NCI-H748 treated with DMSO at 0.1 percent for 48 hours (cell line): ENCODE data around the gene EIF3K.
"Not testable (repeated sequence)": the region's sequence is repeated elsewhere in the genome, so short reads cannot be mapped to it uniquely, and the experiment has no call there.

Experiments
- DNase-seq: peaks from one replicate; lab custom pipeline; 2025; lab: John Stamatoyannopoulos, UW

Gene EIF3K

GRCh38 chr19:38617764-38618589 lies 1.0 kb upstream of the EIF3K start, which contains the start of gene MAP4K1:
Gene MAP4K1 (minus strand): TSS chr19:38617953. CDS start chr19:38617895, 58 bp downstream.
- DNase-seq: peak; percentile 28

DNA sequence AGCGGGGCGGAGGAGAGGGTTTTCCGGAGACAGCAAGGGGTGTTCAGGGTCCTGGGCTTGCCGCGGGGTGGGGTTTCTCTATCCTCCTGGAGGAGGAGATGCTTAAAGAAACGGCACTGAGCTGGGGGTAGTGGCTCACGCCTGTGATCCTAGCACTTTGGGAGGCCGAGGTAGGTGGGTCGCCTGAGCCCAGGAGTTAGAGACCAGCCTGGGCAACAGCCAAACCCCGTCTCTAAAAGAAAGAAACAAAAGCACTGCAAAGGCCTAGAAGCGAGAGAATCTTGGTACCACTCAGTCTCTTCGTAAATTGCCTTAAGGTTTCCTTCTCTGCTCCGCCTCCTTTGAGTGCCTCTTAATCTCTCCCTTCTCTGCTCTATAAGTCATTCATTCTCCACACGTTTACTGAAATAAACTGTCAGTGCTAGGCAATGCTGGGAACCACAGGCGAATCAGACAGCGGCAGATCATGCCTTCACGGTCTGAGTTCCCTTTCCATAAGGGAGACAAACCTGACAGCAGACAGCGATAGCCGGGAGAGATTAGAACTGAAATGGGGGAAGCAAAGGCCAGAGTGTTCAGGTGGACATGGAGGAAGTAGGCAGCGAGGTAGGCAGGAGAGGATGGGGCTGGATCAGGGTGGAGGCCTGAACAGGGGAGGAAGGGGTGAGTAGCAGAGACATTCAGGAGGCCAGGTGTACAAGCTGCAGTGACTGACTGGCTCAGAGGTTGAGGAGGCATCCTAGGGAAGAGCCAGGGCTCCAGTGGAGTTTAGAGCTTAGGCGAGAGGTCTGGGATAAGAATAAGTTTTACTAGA lies 580 bp downstream of the EIF3K start:
- no peak for DNase-seq

- DNase-seq: no peak
These were observed 5.8 kb downstream of the EIF3K start for GRCh38 chr19:38624822-38625221.

DNA sequence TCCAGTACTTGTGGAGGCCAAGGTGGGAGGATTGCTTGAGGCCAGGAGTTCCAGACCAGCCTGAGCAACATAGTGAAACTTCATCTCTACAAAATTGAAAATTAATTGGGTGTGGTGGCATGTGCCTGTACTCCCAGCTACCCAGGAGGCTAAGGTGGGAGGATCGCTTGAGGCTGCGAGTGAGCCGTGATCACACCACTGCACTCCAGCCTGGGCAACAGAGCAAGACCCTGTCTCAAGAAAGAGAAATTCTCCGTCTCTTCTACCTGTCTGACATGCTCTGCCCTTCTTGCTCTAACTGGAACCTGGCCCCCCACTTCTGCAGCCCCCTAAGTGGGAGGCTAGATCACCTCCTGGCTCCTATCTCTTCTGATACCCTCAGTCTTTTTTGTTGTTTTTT lies 7.4 kb downstream of the EIF3K start:
- no peak for DNase-seq

- DNase-seq: no peak
These were observed 10.6 kb downstream of the EIF3K start for GRCh38 chr19:38629568-38629967.

- not testable (repeated sequence) for DNase-seq
These were observed 12.3 kb downstream of the EIF3K start for GRCh38 chr19:38631301-38631700.

GRCh38 chr19:38631811-38632475 lies 13.0 kb downstream of the EIF3K start:
- not testable (repeated sequence) for DNase-seq

DNA sequence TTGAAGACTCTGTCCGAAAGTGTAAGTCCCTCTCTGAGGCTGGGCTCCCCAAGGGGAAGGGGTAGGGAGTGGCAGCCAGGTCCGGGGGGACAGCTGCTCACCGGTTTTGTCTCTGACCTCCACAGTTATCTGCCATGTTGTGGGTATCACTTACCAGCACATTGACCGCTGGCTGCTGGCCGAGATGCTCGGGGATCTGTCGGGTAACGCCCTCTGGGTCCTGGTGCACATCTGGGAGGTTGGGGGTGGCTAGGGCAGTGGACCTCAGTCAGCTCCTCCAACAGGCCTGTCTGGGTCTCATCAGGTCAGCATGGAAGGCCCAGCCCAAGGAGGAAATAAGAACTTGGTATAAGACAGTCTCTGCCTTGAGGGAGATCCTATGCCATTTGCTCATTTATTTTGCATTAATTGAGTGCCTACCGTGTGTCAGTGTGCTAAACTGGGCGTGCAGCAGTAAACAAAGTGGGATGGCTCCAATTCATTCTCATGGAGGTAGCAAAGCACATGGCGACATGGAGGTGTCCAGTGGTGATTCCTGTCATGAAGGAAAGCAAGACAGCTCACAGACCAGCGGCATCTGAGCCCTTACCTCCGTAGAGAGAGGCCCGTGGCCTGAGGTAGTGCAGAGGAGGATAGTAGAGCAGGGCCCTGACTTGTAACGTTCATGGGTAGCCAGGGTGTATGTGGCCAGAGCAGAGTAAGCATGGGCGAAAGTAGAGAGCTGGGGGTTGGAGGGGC lies 13.7 kb downstream of the EIF3K start:
- DNase-seq: no peak

DNA sequence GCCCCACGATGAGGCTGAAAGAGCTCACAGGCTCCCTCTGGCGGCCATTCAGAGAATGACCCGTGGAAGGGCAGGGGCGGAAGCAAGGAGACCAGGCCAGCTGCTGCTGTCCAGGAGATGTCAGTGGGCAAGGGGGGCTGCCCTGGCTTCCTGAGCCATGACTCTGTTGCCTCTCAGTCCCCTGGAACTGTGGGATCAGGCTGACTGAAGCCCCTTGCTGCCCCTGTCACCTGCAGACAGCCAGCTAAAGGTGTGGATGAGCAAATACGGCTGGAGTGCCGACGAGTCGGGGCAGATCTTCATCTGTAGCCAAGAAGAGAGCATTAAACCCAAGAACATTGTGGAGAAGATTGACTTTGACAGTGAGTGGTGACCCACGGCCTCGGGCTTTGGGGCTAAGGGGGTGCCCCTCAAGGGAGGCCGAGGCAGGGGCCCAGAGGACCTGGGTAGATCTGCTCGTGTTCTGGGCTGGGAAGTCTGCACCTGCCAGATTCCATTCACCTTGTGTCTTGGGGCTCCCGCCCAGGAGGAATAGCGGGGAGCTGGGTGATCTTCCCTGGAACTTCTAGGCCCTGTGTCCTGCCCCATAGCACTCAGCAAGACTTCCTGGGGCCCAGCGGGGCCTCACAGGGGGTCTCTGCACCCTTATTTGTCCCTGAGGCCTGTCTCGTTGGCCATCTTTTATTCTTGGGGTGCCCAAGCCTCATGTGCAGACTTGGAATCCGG lies 15.9 kb downstream of the EIF3K start:
- peak; percentile 47 for DNase-seq

DNA sequence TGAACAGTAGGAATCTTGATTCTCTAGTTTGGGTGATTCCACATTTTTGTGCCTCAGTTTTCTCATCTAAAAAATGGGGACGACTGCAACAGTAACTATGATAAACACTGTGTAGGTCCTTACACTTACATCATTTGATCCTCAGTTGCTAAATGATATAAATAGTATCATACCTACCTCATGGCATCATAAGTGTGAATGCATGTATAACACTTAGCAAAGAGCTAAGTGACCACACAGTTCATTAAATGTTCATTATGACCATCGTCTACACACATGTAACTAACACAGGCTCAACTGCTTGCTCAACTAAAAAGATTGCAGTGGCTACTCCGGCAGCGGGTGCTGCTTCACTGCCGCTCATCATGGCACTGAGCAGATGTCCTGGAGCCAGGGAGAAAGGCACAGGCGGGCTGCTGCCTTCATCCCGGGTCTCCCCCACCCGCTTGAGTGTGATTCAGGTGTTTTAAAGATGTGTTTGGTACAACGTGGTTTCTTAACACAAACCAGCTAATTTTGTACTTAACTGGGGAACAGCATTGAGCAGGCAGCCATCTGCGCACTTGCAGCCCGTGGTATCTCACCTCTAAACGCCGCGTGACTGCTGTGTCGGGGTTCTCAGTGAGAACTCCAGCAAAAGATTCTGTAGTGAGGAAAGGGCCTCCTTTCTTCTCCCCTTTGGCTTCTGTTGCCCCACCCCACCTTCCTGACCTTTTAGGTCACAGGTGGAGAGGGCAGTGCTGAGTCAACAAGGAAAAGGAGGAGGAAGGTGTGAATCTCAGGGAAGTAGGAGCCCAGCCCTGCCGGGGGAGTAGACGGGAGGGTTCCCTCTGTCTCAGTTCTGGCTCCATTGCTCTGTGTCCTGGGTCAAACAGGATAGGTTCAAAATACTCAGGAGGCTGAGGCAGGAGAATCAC lies 16.8 kb downstream of the EIF3K start:
- DNase-seq: no peak

- DNase-seq: no peak
These were observed 19.5 kb downstream of the EIF3K start for GRCh38 chr19:38638461-38638860.

DNA sequence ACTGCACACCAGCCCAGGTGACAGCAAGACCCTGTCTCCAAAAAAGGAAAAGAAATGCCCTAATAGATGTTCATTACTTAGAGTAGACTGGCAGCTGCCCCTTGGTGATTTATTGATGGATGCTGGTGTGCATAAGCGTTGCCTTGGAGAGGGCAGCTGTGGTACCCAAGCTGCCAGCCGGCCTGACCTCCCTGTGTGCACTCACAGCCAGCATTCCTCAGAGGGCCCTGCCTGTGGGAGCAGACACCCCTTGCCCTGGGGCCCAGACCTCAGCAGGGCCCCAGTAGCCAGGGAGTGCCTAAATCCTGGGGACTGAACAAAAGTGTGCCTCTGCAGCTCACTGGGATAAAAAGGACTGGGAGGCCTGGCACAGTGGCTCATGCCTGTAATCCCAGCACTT lies 20.7 kb downstream of the EIF3K start:
- DNase-seq: no peak

GRCh38 chr19:38640368-38640767 lies 21.4 kb downstream of the EIF3K start:
- DNase-seq: no peak

GRCh38 chr19:38642176-38642575 lies 23.2 kb downstream of the EIF3K start:
- no peak for DNase-seq

DNA sequence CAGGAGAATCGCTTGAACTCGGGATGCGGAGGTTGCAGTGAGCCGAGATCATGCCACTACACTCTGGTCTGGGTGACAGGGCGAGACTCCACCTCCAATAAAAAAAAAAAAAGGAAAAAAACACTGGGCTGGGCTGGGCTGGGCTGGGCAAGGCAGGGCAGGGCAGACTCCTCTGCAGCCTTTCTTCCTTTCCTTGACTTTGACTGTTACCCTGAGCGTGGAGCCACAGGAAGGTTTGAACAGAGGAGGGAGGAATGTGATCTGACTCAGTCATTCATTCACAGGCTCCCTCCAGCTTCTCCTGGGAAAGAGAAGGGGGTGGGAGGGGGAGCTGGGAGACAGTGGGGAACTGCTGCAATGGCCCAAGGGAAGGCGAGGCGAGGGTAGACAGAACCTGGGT lies 25.7 kb downstream of the EIF3K start:
- DNase-seq: no peak

- DNase-seq: peak; percentile 97
These were observed 28.5 kb downstream of the EIF3K start, which contains the start of gene ACTN4 for GRCh38 chr19:38647368-38647965. Gene ACTN4 (plus strand): TSS chr19:38647649. CDS start chr19:38647746, 97 bp downstream.

GRCh38 chr19:38647966-38648768 lies 29.2 kb downstream of the EIF3K start:
- no peak for DNase-seq

- no peak for DNase-seq
These were observed 29.8 kb downstream of the EIF3K start for GRCh38 chr19:38648769-38649304.
